ENCODE measurements around the gene TSPAN5.
"Not testable (repeated sequence)": the region's sequence is repeated elsewhere in the genome, so short reads cannot be mapped to it uniquely, and the experiment has no call there.

The TSPAN5 gene

DNA sequence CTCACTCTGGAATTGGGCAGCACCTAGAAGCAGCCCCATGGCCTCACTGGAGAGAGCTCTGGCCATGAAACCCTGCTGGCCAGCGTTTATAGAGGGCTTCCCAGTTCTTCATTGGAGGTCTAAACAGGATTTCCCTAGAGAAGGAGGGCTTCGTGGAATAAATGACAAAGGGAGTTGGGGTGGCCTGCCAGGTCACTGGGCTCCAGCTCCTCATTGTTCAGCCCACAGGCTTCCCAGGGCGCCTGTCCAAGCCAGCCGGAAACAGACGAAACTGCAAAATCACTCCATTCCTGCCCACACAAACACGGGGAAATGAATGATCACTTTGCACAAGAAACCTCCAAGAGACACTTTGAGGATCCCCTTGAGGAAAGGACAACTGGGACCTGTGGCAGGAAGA lies 189.7 kb downstream of the TSPAN5 start:
- no peak for DNase-seq (ENCODE audit: low read depth in 1 of 2, low spot score in 1 of 2)

DNA sequence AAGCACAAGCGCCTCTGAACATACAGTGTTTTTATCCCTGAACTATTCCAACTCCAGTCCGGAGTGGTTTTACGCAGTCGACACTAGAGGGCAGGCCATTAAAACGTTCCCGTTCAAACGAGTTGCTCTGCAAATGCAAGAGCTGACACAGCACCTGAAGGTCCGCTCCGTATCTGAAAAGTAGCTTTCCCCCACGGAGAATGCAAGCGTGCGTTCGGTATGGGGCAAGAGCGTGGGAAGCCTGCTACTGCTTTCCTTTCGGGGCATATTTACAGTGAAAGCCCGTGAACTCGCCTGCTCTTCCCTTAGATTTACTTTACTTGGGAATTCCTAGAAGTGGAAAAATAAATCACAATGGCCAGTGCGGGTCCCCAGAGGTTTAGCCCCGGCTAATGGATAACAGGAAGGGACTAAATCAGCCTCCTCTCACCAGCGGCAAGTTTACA lies 190.8 kb downstream of the TSPAN5 start:
- DNase-seq (ENCODE audit: low read depth in 1 of 2, low spot score in 1 of 2), result peak; percentile 44 to 77

DNA sequence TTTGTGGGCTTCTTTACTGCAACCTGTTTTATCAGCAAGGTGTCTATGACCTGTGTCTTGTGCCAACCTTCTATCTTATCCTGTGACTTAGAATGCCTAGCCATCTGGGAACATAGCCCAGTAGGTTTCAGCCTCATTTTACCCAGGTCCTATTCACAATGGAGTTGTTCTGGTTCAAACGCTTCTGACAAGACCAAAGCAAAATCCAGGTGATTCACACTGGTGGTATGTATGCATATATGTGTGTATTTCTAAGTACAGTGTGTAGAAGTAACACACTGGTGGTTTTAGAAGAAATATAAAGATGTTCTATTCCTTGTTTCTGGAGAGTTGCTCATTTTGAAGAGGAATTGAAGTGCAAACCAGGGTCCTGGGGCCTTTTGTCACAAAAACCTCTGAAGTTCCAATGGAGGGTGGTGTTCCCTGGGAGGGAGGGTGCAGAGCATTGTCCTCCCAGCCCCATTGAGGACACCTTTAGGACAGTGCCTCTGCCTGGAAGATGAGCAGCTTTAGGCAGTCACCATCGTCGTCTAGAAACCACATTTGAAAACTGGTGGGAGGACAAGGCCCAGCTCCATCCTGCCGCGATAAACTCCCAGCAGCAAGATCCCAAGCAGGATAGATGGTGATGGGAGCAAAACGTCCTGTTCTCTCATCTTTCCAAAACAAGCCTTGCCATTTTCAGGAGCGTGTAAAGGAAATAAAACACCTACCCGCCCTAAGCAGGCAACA lies 191.4 kb downstream of the TSPAN5 start:
- DNase-seq (ENCODE audit: low read depth in 1 of 2, low spot score in 1 of 2), result no peak

DNA sequence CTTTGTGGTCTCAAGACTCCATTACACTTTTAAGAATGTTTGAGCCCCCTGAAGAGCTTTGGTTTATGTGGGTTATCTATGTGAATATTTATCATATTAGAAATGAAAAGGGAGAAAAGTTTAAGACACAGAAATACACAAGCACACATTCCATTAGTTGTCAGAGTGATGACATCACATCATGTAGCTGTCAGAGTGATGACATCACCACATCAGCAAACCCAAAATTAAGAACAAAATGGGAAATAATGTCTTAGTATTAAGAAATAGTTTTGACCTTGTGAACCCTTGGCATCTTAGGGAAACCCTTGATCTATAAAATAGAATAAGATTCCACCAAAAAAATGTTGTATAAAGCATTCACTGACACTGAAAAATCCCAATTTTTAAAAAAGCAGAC lies 195.9 kb downstream of the TSPAN5 start:
- DNase-seq (ENCODE audit: low read depth in 1 of 2, low spot score in 1 of 2), result no peak

DNA sequence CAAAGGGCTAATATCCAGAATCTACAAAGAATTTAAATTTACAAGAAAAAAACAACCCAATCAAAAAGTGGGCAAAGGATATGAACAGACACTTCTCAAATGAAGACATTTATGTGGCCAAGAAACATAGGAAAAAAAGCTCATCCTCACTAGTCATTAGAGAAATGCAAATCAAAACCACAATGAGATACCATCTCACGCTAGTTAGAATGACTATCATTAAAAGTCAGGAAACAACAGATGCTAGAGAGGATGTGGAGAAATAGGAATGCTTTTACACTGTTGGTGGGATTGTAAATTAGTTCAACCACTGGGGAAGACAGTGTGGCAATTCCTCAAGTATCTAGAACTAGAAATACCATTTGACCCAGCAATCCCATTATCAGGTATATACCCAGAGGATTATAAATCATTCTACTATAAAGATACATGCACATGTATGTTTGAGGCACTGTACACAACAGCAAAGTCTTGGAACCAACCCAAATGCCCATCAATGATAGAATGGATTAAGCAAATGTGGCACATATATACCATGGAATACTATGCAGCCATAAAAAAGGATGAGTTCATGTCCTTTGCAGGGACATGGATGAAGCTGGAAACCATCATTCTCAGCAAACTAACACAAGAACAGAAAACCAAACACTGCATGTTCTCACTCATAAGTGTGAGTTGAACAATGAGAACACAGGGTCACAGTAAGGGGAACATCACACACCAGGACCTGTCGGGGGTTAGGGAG lies 197.1 kb downstream of the TSPAN5 start:
- DNase-seq (ENCODE audit: low read depth in 1 of 2, low spot score in 1 of 2), result not testable (repeated sequence)

DNA sequence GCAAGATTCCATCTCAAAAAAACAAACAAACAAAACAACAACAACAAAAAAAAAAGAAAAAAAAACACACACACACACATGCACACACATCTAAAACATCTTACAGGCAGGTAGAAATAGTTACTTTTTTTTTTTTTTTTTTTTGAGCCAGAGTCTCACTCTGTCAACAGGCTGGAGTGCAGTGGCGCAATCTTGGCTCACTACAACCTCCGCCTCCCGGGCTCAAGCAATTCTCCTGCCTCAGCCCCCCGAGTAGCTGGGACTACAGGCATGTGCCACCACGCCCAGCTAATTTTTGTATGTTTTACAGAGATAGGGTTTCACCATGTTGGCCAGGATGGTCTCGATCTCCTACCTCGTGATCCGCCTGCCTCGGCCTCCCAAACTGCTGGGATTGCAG lies 201.0 kb downstream of the TSPAN5 start:
- not testable (repeated sequence) for DNase-seq (ENCODE audit: low read depth in 1 of 2, low spot score in 1 of 2)

DNA sequence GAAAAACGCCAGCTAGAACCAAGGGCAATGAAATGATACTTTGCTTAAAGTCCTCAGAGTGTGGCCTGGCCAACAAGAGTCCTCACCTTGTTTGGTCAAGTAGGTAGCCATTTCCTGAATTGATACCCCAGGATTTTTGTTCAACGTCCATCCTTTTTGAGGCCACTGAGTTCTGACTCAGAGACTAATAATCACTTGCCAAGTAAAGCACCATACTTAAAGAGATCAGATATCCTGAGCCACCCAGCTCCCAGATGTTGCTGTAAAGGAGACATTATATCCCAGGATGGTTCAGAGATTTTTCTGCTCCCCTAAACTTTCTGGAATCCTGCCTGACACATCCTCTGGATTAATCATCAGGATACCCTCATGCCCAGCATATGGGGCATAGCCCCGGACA lies 206.3 kb downstream of the TSPAN5 start:
- no peak for DNase-seq (ENCODE audit: low read depth in 1 of 2, low spot score in 1 of 2)

DNA sequence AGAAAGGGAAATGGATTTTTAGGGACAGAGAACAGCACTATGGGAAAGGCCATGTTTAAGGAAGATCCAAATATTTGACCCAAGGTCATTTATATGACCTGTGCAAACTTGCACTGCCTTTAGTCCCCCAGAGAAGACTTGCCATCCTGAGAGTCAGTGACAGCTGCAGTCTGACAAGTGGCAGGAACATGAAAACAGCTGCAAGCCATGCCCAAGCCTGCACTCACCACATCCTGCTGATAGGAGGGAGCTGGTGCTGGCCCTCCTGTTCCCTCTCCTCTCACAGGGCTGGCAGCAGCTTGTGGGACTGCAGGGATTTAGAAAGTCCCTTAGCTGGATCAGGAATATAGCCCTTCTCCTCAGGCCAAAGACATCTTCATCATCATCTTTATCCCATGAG lies 209.5 kb downstream of the TSPAN5 start:
- no peak for DNase-seq (ENCODE audit: low read depth in 1 of 2, low spot score in 1 of 2)

DNA sequence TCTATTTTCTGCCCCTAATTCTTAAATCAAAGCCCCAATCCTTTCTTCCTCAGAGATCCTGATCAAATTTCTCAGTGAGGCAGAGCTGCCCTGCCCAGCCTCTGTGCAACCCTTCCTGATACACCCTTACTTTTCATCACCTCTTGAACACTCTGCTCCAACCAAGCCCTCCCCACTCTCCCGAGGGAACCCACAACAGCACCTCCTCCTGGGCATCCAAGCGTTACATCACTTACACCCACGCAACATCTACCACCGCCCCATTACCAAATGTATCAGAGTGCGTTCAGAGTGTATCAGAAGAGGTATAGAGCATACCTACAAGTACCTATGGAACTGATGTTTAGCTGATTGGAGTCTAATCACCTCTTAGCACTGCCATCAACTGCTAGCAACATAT lies 210.8 kb downstream of the TSPAN5 start:
- DNase-seq (ENCODE audit: low read depth in 1 of 2, low spot score in 1 of 2), result no peak

DNA sequence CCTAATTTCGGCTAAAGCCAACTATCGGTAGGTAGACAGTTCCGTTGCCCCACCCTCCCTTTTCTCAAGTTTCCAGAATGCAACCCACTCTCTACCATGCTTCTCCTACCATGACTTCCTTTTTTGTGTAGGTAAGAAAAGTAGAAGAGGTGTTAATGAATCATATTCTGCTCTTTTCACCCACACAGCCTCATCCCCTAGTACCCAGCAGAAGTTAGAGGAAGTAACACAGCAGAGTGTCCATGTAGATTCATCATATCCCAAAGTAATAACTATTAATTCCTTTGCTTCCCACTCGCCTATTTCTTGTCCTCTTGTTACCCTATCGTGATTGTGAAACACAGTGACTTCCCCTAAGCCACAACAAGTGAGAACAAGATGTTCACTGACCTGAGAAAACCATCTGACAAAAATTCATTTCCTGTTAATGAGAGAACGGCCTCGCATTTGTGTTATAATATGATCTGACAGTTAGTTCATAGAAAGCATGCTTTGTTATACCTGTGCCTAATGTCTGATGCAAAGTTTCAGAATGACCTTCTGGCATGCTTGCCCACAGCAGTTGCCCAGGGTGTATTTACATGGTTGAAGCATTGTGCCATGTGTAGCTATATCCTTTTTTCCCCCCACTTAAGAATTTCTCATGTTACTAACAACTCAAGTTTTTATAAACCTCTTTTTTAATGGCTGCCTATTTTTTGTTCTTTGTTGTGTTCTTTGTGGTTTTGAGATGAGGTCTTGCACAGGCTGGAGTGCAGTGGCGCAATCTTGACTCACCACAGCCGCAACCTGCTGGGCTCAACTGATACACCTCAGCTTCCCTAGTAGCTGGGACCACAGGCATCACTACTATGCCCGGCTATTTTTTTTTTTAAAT lies 211.7 kb downstream of the TSPAN5 start:
- peak in 1 of 2 donors; percentile 40 for DNase-seq (ENCODE audit: low read depth in 1 of 2, low spot score in 1 of 2)

DNA sequence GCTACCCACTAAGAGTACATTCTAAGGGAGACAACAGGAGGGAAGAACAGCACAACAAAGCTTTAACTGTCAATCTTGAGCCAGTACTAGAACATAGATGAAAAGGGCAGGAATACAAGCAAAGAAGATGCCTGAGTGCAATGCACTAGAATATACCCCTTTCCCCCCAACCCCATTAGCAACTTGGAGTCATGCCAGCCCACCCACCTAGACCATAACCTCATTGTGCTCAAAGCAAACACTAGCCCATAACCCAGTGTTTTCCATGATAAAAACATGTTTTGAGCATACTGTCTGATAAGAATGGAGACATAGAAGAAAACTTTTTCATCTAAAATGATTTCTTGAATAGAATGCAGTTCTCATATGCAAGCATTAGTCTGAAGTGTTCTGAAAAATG lies 214.0 kb downstream of the TSPAN5 start:
- DNase-seq (ENCODE audit: low read depth in 1 of 2, low spot score in 1 of 2), result no peak

DNA sequence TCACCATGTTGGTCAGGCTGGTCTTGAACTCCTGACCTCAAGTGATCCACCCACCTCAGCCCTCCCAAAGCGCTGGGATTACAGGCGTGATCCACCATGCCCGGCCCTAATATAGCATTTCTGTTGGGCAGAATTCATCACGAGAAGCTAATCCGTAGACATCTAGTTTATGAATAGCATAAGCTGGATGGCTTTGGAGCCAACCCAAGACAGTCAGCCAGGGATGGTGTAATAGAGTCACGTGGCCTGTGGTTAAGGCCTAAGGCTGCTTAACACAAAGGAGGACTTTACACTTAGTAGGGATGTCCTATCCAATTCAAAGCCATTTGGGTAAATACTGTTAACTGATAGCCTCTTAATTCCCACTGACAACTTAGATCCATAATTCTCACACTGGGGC lies 223.6 kb downstream of the TSPAN5 start:
- DNase-seq (ENCODE audit: low read depth in 1 of 2, low spot score in 1 of 2), result no peak

DNA sequence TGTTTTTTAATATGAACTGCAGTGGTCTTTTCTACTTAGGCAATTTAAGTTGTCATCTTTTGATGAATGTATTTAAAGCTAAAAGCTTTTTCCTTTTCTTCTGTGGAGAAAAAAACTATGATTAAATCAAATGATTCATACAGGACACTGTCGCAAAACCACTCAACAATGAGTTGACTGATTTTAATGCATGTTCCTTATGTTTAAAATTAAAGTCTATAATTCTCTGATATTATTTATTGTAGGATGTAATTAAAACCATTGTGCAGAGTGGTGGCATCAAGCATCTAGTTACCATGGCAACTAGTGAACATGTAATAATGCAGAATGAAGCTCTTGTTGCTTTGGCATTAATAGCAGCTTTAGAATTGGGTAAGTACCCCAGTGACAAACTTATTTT lies 224.7 kb downstream of the TSPAN5 start:
- no peak for DNase-seq (ENCODE audit: low read depth in 1 of 2, low spot score in 1 of 2)

DNA sequence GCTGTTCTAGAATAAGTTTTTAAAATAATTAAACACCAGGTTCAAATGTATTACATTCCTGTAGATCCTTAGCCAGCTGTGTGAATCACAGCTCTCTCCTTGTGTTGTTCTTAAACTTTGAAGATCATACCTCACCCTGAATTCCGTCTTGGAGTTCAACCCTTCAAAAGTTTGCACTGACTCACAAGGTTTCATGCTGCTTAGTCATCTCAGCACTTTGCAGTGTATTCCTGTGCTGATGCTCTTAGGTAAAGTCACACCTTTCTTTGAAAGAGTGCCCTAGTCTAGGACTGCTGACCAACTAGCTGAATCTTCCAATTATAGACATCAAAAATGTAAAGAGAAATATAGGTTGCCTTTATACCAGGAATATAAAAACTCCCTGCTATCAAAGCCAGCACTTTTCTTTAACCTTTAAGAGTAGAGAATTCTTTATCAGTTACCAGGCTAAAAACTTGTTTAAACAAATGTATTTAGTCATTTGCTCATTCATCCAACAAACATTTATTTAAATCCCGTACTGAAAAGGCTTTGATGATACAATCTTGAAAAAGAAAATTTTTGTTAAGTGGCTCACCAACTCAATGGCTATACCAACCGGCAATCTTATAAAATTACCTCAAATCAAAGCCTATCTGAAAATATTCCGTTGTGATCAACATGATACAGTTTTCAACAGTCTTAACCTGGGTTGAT lies 227.6 kb downstream of the TSPAN5 start:
- no peak for DNase-seq (ENCODE audit: low read depth in 1 of 2, low spot score in 1 of 2)

DNA sequence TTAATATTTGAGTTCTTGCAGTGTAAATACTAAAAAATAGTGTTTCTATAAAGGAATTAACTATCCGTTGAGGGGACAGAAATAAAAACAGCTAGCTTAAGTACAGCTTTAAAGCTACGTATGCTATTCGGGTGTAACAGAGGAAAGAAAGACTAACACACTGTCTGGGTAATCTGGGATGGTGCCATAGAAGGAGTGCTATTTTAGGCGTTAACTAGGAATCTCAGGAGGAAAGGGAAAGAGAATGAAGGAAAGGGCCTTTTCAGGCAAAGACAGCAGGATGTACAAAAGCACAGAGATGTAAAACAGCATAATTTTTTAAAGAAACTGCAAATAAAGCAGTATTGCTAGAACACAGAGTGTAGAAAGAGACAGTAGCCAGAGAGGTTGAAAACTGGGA lies 235.4 kb downstream of the TSPAN5 start:
- DNase-seq (ENCODE audit: low read depth in 1 of 2, low spot score in 1 of 2), result no peak

DNA sequence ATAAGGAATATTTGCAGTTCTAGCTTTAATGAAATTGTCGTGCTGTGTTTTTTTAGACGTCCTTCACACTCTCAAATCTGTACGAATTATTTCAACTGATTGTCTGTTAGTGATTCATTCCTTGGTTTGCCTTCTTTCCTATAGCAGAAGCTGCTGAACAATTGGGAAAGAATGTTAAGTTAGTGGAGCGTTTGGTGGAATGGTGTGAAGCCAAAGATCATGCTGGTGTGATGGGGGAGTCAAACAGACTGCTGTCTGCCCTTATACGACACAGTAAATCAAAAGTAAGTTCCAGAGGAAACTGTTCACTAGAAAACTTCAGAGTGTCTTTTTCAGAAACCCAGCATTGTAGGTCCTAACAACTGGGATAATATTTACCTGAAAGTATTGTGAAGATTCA lies 237.3 kb downstream of the TSPAN5 start:
- no peak for DNase-seq (ENCODE audit: low read depth in 1 of 2, low spot score in 1 of 2)

All from activated CD4-positive, alpha-beta T cell treated with anti-CD3 and anti-CD28 coated beads, Interleukin-2, amount 50 U/mL, for 24 hours (primary cell).